ENCODE measurements around the gene NAXE.
"Not testable (repeated sequence)": the region's sequence is repeated elsewhere in the genome, so short reads cannot be mapped to it uniquely, and the experiment has no call there.

The NAXE gene

DNA sequence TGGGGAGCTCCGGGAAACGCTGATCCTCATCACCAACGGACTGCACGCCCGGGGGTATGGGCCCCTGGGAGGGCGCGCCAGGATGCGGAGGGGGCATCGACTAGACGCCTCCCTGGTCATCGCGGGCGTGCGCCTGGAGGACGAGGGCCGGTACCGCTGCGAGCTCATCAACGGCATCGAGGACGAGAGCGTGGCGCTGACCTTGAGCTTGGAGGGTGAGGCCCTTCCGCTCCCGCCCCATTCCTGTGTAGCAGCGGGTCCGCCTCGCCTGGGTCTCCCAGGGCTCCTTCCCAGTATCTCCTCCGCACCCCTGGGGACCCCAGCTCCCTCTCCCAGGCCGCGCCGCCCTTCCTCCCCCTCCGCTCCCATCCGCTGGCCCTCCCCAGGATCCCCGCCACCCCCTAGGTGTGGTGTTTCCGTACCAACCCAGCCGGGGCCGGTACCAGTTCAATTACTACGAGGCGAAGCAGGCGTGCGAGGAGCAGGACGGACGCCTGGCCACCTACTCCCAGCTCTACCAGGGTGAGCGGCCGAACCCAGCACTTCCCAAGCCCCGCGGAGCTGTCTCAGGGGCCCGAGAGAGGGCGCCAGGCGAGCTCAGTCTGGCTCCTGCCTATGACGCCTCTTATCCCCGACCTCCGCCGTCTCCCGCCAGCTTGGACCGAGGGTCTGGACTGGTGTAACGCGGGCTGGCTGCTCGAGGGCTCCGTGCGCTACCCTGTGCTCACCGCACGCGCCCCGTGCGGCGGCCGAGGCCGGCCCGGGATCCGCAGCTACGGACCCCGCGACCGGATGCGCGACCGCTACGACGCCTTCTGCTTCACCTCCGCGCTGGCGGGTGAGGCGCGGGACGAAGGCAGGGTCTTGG is 32.6 kb downstream of the NAXE start:
- peak; percentile 20 for DNase-seq (ENCODE audit: low spot score)

DNA sequence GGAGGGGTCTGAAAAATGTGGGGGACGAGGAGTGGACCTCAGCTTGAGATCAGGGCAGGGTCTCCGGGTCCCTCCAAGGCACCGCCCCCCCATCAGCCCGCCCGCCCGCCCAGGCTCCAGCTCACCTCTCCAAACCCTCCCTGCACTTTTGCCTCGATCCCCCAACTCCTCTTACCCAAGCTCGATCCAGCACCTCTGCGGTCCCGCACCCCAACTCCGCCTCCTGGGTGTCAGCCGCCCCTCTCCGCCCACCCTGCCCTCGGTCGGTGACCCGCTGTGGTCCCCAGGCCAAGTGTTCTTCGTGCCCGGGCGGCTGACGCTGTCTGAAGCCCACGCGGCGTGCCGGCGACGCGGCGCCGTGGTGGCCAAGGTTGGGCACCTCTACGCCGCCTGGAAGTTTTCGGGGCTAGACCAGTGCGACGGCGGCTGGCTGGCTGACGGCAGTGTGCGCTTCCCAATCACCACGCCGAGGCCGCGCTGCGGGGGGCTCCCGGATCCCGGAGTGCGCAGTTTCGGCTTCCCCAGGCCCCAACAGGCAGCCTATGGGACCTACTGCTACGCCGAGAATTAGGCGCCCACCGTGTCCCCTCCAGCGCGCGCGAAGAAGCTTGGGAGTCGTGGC is 33.3 kb downstream of the NAXE start:
- no peak for DNase-seq (ENCODE audit: low spot score)

DNA sequence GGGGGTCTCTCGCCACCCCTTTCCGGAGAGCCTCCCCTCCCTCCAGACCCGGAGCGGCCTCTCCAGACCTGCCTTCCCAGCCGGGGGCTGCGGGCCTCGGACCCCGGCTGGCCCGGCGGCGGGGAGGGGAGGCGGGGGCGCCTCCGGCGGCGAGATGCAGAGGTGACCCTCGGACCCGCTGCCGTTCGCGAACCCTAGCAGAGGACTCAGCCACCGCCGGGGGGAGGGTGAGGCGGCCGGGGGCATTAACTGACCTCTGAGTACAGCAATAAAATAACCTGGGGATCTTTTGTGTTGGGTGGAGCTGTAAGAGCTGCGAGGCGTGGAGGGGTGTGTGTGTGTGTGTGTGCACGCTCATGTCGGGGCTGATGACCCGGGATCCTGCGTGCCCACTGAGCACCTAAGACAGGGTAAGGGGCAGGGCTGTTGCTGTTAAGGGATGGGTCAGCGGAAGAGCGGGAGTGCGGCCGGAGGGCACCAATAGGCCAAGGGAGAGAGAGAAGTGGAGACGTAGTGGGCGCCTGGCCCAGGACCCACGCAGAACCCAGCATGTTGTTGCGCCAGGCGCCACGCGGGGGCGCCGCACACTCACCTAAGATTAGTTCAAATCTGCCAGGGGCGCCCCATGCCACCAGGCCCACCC is 34.0 kb downstream of the NAXE start:
- DNase-seq (ENCODE audit: low spot score), result peak; percentile 59

DNA sequence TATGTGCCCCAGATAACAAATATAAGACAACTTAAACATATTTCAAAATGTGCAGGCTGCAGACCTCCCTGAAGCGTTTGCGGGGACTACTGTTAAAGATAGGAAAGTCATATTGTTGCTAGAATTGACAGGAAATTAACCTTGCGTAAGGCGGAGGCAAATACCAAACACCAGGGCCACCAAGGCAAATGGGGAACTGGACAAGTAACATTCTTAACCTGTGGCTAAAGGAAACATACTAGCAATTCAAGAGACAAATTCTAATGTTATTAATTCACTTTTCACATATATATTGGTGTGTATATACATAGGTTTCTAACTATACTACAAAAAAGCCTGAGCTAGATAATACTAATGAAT is 34.5 kb downstream of the NAXE start:
- DNase-seq (ENCODE audit: low spot score), result no peak

DNA sequence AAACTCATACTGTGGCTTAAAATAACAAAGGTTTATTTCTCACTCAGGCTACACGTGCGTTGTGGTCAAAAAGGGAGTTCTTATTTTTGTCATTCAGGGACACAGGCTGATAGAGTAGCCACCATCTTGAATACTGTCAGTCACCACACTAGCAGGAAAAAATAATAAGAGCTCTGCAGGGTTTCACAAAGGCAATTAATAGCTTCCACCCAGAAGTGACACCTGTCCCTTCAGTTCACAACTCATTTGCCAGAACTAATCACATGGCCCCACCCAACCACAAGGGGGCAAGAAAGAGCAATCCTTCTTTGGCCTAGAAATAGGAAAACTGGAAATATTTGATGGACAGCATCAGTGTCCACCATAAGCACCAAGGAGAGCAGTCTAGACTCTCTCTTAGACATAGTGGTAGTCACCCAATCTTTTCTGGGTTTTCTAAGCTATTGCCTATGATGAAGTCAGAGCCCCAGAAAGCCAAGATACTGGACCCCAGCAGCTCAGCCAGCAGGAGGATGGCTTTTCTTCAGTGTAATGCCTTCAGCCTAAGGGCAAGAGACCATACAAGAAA is 35.8 kb downstream of the NAXE start:
- peak; percentile 43 for DNase-seq (ENCODE audit: low spot score)

DNA sequence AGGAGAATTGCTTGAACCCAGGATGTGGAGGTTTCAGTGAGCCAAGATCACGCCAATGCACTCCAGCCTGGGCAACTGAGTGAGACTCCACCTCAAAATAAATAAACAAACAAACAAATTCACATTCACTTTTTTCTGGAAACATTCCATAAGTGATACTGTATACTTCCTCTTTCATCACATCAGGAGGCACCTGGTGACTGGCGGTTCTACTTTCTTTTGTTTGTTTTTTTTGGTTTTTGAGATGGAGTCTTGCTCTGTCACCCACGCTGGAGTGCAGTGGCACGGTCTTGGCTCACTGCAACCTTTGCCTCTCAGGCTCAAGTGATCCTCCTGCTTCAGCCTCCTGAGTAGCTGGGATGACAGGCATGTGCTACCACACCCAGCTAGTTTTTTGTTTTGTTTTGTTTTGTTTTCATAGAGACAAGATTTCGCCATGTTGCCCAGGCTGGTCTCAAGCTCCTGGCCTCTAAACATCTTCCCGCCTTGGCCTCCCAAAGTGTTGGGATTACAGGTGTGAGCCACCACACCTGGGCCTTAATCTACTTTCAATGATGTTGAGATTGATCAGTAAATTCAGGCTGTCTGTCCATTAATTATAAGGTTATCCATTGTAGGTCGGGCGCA is 38.4 kb downstream of the NAXE start:
- no peak for DNase-seq (ENCODE audit: low spot score)

DNA sequence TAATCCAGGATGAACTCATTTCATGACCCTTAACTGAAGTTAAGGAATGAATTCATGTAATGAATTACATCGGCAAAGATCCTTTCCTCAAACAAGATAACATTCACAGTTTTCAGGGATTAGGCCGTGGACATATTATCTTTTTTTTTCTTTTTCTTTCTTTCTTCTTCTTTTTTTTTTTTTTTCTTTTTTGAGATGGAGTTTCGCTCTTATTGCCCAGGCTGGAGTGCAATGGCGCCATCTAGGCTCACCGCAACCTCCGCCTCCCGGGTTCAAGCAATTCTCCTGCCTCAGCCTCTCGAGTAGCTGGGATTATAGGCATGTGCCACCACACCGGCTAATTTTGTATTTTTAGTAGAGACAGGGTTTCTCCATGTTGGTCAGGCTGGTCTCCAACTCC is 39.6 kb downstream of the NAXE start:
- DNase-seq (ENCODE audit: low spot score), result not testable (repeated sequence)

DNA sequence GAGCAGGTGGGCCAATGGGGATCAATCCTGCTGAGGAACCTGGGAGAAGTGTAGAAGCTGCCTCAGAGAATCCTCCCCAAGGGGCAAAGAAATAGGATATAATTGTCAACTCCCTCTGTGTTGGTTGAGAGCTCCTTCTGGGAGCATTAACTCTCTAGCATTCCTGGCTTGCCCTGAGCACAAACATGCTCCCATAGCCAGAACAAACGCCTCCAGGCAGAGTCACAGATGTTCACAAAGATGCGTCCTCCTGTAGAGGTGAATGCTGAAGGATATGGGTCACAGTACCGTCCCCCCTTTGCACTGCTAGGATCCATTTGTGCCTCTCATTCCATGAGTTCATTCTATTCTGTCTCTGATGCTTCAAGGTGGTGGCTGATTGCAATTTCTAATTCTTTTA is 40.8 kb downstream of the NAXE start:
- DNase-seq (ENCODE audit: low spot score), result no peak

DNA sequence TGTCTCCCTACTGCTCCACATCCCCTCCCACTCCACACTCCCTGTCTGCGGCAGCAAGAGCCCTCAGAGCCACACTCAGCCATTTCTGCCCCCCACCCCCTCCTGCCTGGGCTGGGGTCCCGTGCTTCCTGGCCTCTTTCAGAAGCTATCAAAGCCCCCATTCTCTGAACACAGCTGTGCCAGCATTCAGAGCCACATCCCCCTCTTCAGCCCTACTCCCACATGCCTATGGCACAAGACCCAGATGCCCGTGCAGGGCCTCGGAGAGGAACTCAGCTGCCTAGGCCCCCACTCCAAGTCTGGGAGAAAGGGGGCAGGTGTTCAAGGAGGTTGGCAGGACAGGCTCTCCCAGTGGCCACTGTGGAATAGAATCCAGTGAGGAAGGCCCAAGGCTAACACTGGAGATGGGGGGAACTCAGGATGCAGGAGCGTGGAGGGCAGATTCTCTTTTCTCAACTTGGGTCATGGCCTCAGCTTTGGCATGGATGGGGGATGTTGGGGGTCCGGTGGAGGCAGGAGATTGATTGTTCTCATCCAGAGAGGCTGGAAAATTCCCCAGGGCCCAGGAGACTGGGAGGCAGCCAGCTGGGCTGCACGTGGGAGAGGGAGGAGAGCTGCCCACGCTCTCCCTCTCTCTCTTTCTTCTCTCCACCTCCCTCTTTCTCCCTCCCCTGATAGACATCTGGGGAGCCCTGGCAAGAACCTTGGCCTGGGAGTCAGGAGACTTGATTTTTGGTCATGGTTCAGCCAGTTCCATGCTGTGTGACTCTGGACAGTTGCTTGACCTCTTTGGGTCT is 46.8 kb downstream of the NAXE start:
- DNase-seq (ENCODE audit: low spot score), result no peak

DNA sequence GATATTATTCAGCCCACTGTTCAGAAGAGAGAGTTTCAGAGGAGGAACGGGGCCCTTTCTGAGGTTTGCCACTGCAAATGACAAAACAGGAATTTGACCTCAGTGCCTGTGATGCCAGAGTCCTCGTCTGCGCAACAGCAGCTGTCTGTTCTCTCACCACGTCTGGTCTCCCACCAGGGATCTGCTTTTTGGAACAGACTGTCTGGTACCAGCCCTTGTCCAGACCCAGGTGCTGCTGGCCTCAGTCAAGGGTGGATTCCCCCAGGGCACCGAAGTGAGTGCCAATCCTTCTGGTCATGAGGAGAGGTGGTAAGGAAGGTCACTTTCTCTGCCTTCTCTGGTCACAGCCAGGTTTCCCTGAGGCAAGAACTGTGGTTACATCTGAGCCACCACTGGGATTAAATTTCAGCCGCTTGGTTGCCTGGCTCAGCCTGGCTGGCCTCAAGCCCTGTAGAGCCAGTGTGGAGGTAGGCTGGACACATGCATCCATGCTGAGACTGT is 48.1 kb downstream of the NAXE start:
- no peak for DNase-seq (ENCODE audit: low spot score)

DNA sequence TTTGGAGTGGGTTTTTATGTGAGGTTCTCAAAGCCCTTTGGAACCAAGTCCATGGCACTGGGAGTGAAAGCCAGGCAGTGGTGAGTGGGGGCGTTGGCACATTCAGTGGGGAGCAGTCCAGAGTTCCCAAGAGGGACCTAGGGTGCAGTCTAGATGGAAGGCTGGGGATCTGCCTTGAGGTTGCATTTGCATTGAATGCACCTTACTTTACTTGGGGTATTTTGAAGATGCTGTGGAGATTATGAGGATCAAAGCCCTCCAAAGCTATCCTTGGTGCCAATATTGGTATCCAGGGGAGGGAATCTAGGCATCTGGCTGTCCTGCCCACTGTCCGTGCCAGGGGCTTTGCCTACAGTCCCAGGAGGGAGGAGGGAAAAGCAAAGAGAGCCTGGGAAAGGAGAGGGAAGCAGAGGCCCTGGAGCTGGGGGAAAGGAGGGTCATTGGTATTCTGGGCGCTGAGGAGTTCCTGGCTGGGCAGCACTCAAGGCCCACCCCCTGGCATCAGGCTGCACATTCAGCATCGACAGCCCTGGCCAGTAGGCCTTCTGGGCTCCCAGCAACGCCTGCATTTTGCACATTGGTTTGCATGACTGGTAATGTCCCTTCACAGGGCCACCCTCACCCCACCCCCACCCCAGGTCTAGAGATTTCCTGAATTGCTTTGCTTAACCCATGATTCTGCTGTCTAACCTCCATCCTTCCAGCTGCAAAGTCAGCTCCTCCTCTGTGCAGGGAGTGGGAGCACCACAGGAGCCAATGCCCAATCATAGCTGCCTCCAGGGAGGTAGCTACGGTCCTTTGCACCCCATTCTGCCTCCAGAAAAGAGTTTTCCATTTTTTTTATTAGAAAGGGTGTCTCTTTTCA is 49.5 kb downstream of the NAXE start:
- no peak for DNase-seq (ENCODE audit: low spot score)

DNA sequence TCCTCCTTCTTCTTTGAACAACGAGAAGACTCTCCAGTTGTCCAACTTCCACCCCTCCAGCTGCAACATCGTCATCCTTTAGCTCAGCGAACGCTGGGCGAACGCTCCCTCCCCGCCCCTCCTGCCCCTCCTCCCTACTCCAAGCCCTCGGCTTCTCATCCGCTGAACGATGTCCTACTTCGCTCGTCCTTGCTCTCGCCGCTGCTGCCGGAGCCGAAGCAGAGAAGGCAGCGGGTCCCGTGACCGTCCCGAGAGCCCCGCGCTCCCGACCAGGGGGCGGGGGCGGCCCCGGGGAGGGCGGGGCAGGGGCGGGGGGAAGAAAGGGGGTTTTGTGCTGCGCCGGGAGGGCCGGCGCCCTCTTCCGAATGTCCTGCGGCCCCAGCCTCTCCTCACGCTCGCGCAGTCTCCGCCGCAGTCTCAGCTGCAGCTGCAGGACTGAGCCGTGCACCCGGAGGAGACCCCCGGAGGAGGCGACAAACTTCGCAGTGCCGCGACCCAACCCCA is 50.2 kb downstream of the NAXE start, which contains the start of gene BCAN:
Gene BCAN (plus strand): TSS at position 357 of the 504 bp plus-strand sequence. CDS start 3,938 bp downstream, outside the sequence.
- DNase-seq (ENCODE audit: low spot score), result no peak

DNA sequence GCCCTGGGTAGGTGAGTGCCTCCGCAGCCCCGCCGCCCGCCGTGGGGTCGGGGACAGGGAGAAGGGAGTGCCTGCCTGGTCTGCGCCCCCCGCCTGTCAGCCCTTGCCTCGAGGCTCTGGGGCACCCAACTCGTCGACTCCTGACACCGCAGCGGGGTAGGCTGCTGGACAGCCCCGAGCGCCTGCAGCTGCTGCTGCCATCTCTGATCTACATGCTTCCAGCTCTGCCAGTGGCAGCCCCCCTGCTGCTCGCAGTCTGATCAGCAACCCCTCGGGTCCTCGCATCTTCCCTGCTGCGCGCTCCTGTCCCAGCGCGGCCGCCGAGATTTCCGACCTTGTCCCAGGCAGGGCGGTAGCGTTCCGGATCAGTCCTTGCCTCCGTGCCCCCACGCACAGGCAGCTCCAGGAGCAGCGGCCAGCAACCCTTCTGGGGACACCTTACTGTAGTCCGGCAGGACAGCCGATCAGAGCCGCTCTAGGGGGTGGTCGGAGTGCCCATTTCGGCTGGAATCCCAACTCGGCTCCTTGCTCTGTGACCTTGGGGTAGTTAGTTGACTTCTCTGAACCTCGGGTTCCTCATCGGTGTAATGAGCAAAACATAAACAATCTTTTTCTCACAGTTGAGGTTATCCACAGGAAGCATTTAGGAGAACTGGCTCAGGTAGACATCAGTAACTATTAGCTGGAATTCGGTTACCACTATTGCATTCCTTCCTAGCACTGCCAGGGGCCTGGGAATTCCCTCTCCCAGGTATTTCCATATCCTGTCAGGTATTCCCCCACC is 50.9 kb downstream of the NAXE start:
- DNase-seq (ENCODE audit: low spot score), result no peak

DNA sequence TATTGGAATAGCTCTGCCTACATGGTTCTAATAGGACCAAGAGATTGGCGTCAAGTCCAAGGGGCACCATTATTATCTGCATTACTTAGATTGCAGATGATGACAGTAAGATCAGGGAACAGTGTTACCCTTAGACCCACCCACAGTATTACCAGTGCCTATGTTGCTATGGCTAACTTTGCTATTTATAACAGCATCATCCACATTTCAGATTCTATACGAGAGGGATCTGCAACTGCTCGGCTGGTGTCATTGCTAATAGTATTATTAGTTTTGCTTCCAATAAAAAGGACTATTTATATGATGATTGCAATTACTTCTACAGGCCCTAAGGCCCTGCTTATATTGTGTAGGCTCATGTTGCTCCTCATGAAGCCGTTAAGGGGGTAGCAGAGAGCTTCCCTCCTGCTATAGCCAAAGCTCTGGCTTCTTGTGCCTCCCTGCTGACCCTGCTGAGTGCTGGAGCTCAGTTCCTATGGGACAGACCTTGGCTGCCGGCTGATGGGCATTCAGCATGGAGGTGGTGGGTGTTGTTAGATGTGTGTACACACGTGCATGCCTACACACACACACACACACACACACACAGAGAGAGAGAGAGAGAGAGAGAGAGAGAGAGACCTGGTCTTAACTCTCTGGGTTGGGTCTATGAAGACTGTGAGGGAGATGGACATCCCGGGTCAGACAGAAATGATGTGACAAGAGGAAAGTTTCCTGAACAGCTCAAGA is 51.6 kb downstream of the NAXE start:
- no peak for DNase-seq (ENCODE audit: low spot score)

DNA sequence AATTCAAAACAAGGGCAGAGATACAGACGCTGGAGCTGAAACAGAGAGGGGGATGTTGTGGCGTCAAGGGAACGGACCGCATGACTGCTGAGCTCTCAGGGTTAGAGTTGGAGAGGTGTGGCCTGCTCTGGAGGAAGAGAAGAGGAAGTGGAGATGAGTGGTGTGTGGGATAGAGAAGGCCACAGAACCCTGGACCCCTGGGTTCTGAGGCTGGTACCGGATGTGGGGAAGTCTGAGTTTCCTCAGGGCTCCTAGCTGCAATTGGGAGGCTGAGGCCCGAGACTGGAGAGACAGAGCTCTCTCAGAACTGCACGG is 52.2 kb downstream of the NAXE start:
- no peak for DNase-seq (ENCODE audit: low spot score)

Measured in CD4-positive, alpha-beta T cell treated with Interleukin-2 at 100 ng/mL for 4 hours (primary cell).